H1 (cell line): ENCODE measurements around the gene CLEC2D. TPM values are rescaled to one million over a fixed set of nuclear protein-coding genes. Genes with fewer than 3 reads are reported as not detected.

Experiments used
- CTCF ChIA-PET: fragments of 300-600 bp; sonication (Branson Sonifier 250); formaldehyde crosslinking; loops from one replicate; lab custom pipeline; 2021; ENCODE audit not compliant: partially characterized antibody; lab: Charles Lee
- POLR2A ChIA-PET: fragments of 300-600 bp; sonication (Branson Sonifier 250); formaldehyde crosslinking; loops from one replicate; lab custom pipeline; 2021; ENCODE audit warnings: inconsistent platforms; ENCODE audit not compliant: partially characterized antibody; lab: Charles Lee
- DNase-seq, 2 experiments: peaks; one replicate each; pipeline versions ENCODE4 v3.0.0 to v3.0.0-alpha.2; 2010 to 2022; ENCODE audit warnings: low spot score in 2 of 2, low read depth in 1 of 2, mixed read lengths in 1 of 2
- FAIRE-seq: peaks from 2 replicates; lab custom pipeline; 2011; peaks lifted over from hg19 to GRCh38; lab: Jason Lieb, UNC
- H2AFZ ChIP-seq: 2 replicates; pipeline ENCODE4 v1.8.1; 2012; ENCODE audit warnings: low read length, inconsistent platforms
- H2AK5ac ChIP-seq: 2 replicates; pipeline ENCODE4 v1.6.1; 2013; ENCODE audit warnings: low read depth, low read length
- H2BK120ac ChIP-seq: replicated peaks from 2 replicates; pipeline ENCODE3; 2013; ENCODE audit warnings: low read depth, low read length, inconsistent platforms
- H2BK12ac ChIP-seq: 2 replicates; pipeline ENCODE4 v1.6.1; 2013; ENCODE audit warnings: low read depth, low read length
- H2BK15ac ChIP-seq: 2 replicates; pipeline ENCODE4 v1.6.1; 2013; ENCODE audit warnings: low read length
- H2BK20ac ChIP-seq: 2 replicates; pipeline ENCODE4 v1.6.1; 2013; ENCODE audit warnings: low read length
- H2BK5ac ChIP-seq: 2 replicates; pipeline ENCODE4 v1.6.1; 2013; ENCODE audit warnings: low read depth, low read length
- H3K14ac ChIP-seq: 2 replicates; pipeline ENCODE4 v1.6.1; 2013; ENCODE audit warnings: inconsistent platforms; ENCODE audit not compliant: insufficient read length
- H3K18ac ChIP-seq: 2 replicates; pipeline ENCODE4 v1.6.1; 2013; ENCODE audit warnings: low read length; ENCODE audit errors: extremely low read depth
- H3K23ac ChIP-seq: 2 replicates; pipeline ENCODE4 v1.6.1; 2013; ENCODE audit warnings: inconsistent platforms; ENCODE audit not compliant: insufficient read length
- H3K23me2 ChIP-seq: 2 replicates; pipeline ENCODE4 v1.6.1; 2013; ENCODE audit warnings: low read depth, low read length
- H3K27ac ChIP-seq: 2 replicates; pipeline ENCODE4 v1.6.1; 2011; ENCODE audit warnings: low read depth, low read length, inconsistent platforms
- H3K27me3 ChIP-seq, 4 experiments: replicated peaks in 1 of 4; 1 replicate in 1 of 4; 2 replicates in 3 of 4; pipeline versions ENCODE4 v1.6.1 to v1.8.1; 2011 to 2013; ENCODE audit warnings: low read length in 3 of 4, mild to moderate bottlenecking in 3 of 4, inconsistent platforms in 2 of 4, mixed read lengths in 2 of 4, moderate library complexity in 1 of 4; ENCODE audit not compliant: control insufficient read depth in 3 of 4, insufficient read depth in 3 of 4; ENCODE audit errors: extremely low read depth in 1 of 4
- H3K36me3 ChIP-seq, 4 experiments: 2 replicates each; pipeline versions ENCODE4 v1.6.1 to v1.8.1; 2011 to 2013; ENCODE audit warnings: mild to moderate bottlenecking in 4 of 4, low read length in 3 of 4, moderate library complexity in 2 of 4, control low read depth in 1 of 4, inconsistent platforms in 1 of 4; ENCODE audit not compliant: insufficient read depth in 4 of 4, control insufficient read depth in 2 of 4
- H3K4ac ChIP-seq: replicated peaks from 2 replicates; pipeline ENCODE3; 2013; ENCODE audit warnings: low read length, low read depth, mixed read lengths, inconsistent platforms; ENCODE audit not compliant: insufficient read length
- H3K4me1 ChIP-seq, 4 experiments: replicated peaks in 1 of 4; 1 replicate in 1 of 4; 2 replicates in 3 of 4; pipeline versions ENCODE4 v1.6.1 to v1.8.1; 2011 to 2013; ENCODE audit warnings: low read length in 3 of 4, inconsistent platforms in 2 of 4, mixed read lengths in 1 of 4; ENCODE audit not compliant: insufficient read depth in 4 of 4, control insufficient read depth in 3 of 4
- H3K4me2 ChIP-seq, 2 experiments: 2 replicates each; pipeline versions ENCODE4 v1.6.1 to v1.8.1; 2011 to 2013; ENCODE audit warnings: low read depth in 2 of 2, low read length in 2 of 2, control low read depth in 1 of 2, inconsistent platforms in 1 of 2, mild to moderate bottlenecking in 1 of 2; ENCODE audit not compliant: insufficient read depth in 1 of 2
- H3K4me3 ChIP-seq, 4 experiments: fragments of 200-600, 300-600 bp in 1 of 4; sonication (generic), shearing (Covaris generic), sonication (Bioruptor Twin) in 1 of 4; 2 replicates each; pipeline versions ENCODE4 v1.5.1 to v1.8.1; 2011 to 2016; ENCODE audit warnings: low read length in 4 of 4, low read depth in 3 of 4, control low read depth in 2 of 4, inconsistent platforms in 2 of 4, mild to moderate bottlenecking in 2 of 4, mixed read lengths in 1 of 4, moderate library complexity in 1 of 4; ENCODE audit not compliant: insufficient read depth in 2 of 4; ENCODE audit errors: extremely low read depth in 1 of 4
- H3K56ac ChIP-seq: replicated peaks from 2 replicates; pipeline ENCODE3; 2013; ENCODE audit warnings: low read depth, mild to moderate bottlenecking, mixed read lengths, low read length, inconsistent platforms; ENCODE audit not compliant: insufficient read length
- H3K79me1 ChIP-seq: 2 replicates; pipeline ENCODE4 v1.6.1; 2013; ENCODE audit warnings: low read depth, low read length, control low read depth
- H3K79me2 ChIP-seq, 2 experiments: 2 replicates each; pipeline versions ENCODE4 v1.6.1 to v1.8.1; 2012 to 2013; ENCODE audit warnings: low read length in 2 of 2, mild to moderate bottlenecking in 2 of 2, inconsistent platforms in 1 of 2; ENCODE audit not compliant: insufficient read depth in 2 of 2, control insufficient read depth in 1 of 2
- H3K9ac ChIP-seq, 4 experiments: replicated peaks in 1 of 4; 1 replicate in 1 of 4; 2 replicates in 3 of 4; pipeline versions ENCODE4 v1.6.1 to v1.8.1; 2011 to 2013; ENCODE audit warnings: low read depth in 3 of 4, low read length in 3 of 4, control low read depth in 2 of 4, mild to moderate bottlenecking in 2 of 4, moderate library complexity in 2 of 4, inconsistent platforms in 1 of 4; ENCODE audit errors: extremely low read depth in 1 of 4
- H3K9me3 ChIP-seq, 2 experiments: 2 replicates each; pipeline versions ENCODE4 v1.6.1 to v1.8.1; 2012 to 2013; ENCODE audit warnings: mild to moderate bottlenecking in 2 of 2, moderate library complexity in 2 of 2, control low read depth in 1 of 2, inconsistent platforms in 1 of 2, low read depth in 1 of 2, low read length in 1 of 2, mixed read lengths in 1 of 2; ENCODE audit not compliant: insufficient read depth in 2 of 2
- H4K20me1 ChIP-seq, 2 experiments: replicated peaks in 1 of 2; 2 replicates each; pipeline versions ENCODE3 to v1.8.1; 2011 to 2013; ENCODE audit warnings: inconsistent platforms in 2 of 2, low read length in 2 of 2, mild to moderate bottlenecking in 1 of 2; ENCODE audit not compliant: insufficient read depth in 2 of 2, control insufficient read depth in 1 of 2
- H4K5ac ChIP-seq: 2 replicates; pipeline ENCODE4 v1.6.1; 2013; ENCODE audit warnings: low read length, low read depth, mixed read lengths, inconsistent platforms; ENCODE audit not compliant: insufficient read length
- H4K8ac ChIP-seq: 2 replicates; pipeline ENCODE4 v1.8.0; 2013; ENCODE audit warnings: mild to moderate bottlenecking, moderate library complexity, low read length, inconsistent platforms; ENCODE audit not compliant: insufficient read depth; ENCODE audit errors: extremely low read depth
- H4K91ac ChIP-seq: replicated peaks from 2 replicates; pipeline ENCODE3; 2013; ENCODE audit warnings: low read length, mixed read lengths, inconsistent platforms; ENCODE audit not compliant: insufficient read length
- ASH2L ChIP-seq: fragments of 200-600, 300-600 bp; sonication (generic); IDR thresholded peaks from one replicate; pipeline ENCODE4 v1.7.1; 2017; ENCODE audit warnings: low read length
- SIN3A ChIP-seq, 2 experiments: IDR thresholded peaks in 1 of 2; conservative IDR thresholded peaks in 1 of 2; 2 replicates each; pipeline ENCODE4 v1.6.1; 2011 to 2012; ENCODE audit warnings: low read length in 2 of 2, improper control_type of control experiment in 1 of 2, low read depth in 1 of 2, mild to moderate bottlenecking in 1 of 2
- WGBS, 2 experiments: shearing (Covaris generic) in 1 of 2; methylation state at CpG; one replicate each; pipeline versions ENCODE4 v1.1.6 to v1.1.7; 2013 to 2015; ENCODE audit warnings: low lambda C conversion rate in 2 of 2, mixed read lengths in 2 of 2, inconsistent platforms in 1 of 2, low coverage in 1 of 2, missing lambda C conversion rate in 1 of 2; ENCODE audit not compliant: insufficient replicate concordance in 2 of 2, insufficient coverage in 1 of 2, insufficient read length in 1 of 2; ENCODE audit errors: extremely low coverage in 1 of 2, missing lambda C conversion rate in 1 of 2; 5-methylcytosine and 5-hydroxymethylcytosine counted together
- polyA plus RNA-seq, 7 experiments: library from polyadenylated mRNA; depleted of rRNA in 3 of 7; stranded (reverse) in 5 of 7; unstranded in 2 of 7; fragments of >200 nt in 5 of 7; fragments of 200-250 nt in 2 of 7; gene quantifications; 1 replicate in 5 of 7; 2 replicates in 1 of 7; 4 replicates in 1 of 7; pipeline versions ENCODE4 v1.2.1 to v1.2.3, GENCODE V29; 2011 to 2013; ENCODE audit warnings: missing spikeins in 2 of 7, mixed read lengths in 2 of 7
- total RNA-seq: library from RNA; stranded (reverse); fragmentation: NEBNext Ultra II Directional; extraction: Animal tissue kit (Norgen Biotek cat#: 25700); gene quantifications from 2 replicates; pipeline ENCODE4 v1.2.1, GENCODE V29; 2021

CLEC2D gene
- total and polyA plus RNA-seq, 2 of the 8 experiments (the other 6 are each of a cell fraction or from before 2014, with no cell fraction given): 4.2 to 6.2 TPM

DNA sequence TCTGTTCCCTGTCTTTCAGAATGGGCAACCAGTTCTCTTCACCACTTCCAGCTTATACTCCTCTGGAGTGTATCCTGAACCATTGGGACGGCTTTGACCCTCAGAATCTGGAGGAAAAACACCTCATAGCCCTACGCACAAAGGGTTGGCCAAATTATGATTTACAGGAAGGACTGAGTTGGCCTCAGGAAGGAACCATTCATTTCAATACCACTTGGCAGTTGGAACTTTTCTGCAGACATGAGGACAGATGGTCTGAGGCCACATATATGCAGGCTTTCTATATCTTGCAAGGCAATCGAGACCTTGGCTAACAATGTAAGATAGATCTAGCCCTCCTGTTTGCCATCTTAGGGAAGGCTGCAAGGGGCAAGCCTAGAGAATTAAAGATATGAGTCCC is 39.3 kb downstream of the CLEC2D start:
- no peak overlapping the region for H3K23ac ChIP-seq
- no peak overlapping the region for H3K9ac ChIP-seq
- H4K8ac ChIP-seq: no peak overlapping the region
- H2BK15ac ChIP-seq: no peak overlapping the region
- no peak overlapping the region for H3K14ac ChIP-seq
- no peaks in the 10 kb centered on the region for H3K79me2 ChIP-seq
- ChIA-PET POLR2A (interaction anchor here (1.0 kb wide), 1 partner anchor 8 kb away, joined by 3 read pairs; no protein-coding TSS in a partner anchor), CTCF (interaction anchor here (0.7 to 6.1 kb wide), 27 partner anchors 8 to 359 kb away, joined by 3 to 62 read pairs (median 4); no protein-coding TSS in a partner anchor)
- H3K4ac ChIP-seq: no peak overlapping the region
- H3K4me2 ChIP-seq: no peak overlapping the region
- no peak overlapping the region for H3K18ac ChIP-seq
- H3K79me1 ChIP-seq: no peaks in the 10 kb centered on the region
- 0 out of 4 replicates have a peak, but pooled peaks cover 0 to 3% of the 10 kb centered on the region in 2 experiments for H3K9me3 ChIP-seq
- H3K27me3 ChIP-seq: no peaks in the 10 kb centered on the region
- H3K4me1 ChIP-seq: peaks cover 0 to 2% (median 0%) of the 10 kb centered on the region in 4 experiments; a peak in 1 of 7 replicates
- H2BK5ac ChIP-seq: no peak overlapping the region
- H2AFZ ChIP-seq: no peak overlapping the region
- H3K4me3 ChIP-seq: no peak overlapping the region
- 94% methylated on average over 3 of the region's 3 CpGs; no CpG with 5 or more reads in 1 of the 2 experiments for WGBS, 2 experiments
- no peak overlapping the region for H2BK12ac ChIP-seq
- H3K56ac ChIP-seq: no peak overlapping the region
- no peaks in the 10 kb centered on the region for H4K20me1 ChIP-seq
- no peak overlapping the region for H2AK5ac ChIP-seq
- no peak overlapping the region for H3K27ac ChIP-seq
- H3K36me3 ChIP-seq: no peaks in the 10 kb centered on the region
- no peak overlapping the region for H4K91ac ChIP-seq
- FAIRE-seq (no peak), DNase-seq (no peak)
- no peak overlapping the region for H2BK120ac ChIP-seq
- H3K23me2 ChIP-seq: no peaks in the 10 kb centered on the region
- TF ChIP-seq SIN3A (conservative IDR thresholded peaks at IDR 0.05 in 1 of 2, IDR thresholded peaks at IDR 0.05 in 1 of 2; ENCODE audit: low read depth in 1 of 2, low read length in 2 of 2) (no peak), ASH2L (no peak)
- no peak overlapping the region for H2BK20ac ChIP-seq
- no peak overlapping the region for H4K5ac ChIP-seq
